Measurements from ENCODE around the gene LIMS2. TPM values are rescaled to one million over a fixed set of nuclear protein-coding genes. Genes with fewer than 3 reads are reported as not detected.
A peak's percentile ranks its signal among the peaks of the same experiment; 100 is the strongest.

The LIMS2 gene
- total RNA-seq, 4 donors from 2014 or later: 9.7 to 97.3 (median 22.4) TPM

DNA sequence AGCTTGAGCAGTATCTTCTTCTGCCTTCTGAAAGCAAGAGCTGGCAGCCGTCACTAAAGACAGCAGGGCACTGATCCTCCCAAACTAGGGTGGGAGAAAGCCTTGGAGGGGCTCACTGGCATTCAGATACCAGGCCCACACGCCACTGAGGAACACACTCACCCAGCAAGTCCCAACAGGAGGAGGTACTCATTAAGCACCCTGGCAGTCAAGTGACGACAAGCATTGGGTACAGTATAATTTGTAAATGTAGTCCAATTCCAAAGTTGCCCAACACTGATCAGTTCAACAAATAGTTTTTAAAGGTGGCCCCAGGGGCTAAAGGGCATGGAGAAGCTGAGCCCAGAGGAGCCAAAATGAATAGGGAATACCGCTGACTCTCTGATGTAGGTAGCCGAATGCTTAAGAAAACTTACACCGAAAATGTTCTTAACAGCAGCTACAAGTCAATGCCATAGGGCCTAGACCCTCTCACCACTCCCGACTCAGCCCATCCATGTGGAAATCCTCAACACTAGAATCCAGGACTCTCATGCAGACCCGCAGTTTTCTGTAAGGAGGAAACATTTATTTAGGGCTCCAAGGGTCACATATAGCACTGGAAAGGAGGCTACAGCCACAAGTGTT, 9.9 kb downstream of the LIMS2 start:
- ATAC-seq (ENCODE audit: low FRiP score) (no peak), DNase-seq (ENCODE audit: low spot score) (no peak)
- TF ChIP-seq CTCF (IDR thresholded peaks at IDR 0.05): no peak

DNA sequence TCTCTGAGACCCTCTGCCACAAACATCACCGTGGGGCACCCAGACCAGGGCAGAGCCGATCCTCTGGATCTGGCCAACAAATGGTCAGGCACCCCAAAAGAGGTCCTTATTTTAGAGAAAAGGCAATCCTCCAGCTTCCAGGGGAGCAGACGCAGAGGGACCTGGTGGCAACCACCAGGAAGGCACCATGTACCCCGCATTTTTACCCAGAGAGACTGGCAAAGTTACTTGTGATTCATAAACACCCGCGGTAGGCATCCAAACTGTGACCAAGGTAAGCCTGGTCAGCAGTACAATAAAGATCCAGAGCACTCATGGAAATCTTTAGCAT, 10.5 kb downstream of the LIMS2 start:
- ATAC-seq (ENCODE audit: low FRiP score) (no peak), DNase-seq (ENCODE audit: low spot score) (no peak)

DNA sequence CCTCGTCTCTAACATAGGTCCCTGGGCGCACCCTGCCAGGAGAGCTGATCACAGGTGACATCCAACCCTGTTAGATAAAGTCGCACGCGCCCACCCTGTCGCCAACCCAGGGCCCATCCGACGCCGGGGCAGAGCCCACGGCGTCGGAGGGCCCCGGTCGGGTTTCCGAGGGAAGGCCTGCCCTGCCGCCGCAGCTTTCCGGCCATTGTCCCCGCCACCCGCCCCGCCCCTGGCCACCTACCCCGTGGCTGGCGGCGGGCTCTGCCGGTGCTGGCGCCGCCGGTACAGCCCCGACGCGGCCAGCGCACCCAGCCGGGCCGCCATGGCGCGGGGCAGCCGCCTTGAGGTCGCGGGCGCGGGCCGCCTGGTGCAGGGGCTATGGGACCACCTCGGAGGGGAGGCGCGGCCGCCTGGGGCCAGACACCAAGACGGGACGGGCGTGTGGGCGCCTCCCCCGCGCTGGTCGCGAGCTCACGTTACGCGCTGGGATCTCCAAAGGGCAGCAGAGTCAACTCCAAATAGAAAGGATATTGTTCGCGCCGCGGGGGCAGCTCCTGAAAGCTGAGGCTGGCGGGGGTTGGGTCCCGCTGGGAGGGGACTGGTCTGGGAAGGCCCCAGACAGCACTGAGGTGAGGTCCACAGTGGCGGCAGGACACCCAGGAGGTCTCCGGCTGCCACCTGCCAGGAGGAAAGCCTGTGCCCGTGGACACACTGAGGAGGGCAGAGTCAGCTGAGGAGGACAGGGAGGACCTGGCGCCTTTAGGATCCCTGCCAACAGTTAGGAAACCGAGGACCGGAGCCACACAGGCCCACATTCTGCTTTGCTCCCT, 11.1 kb downstream of the LIMS2 start:
- no peak for ATAC-seq (ENCODE audit: low FRiP score)
- DNase-seq (ENCODE audit: low spot score): peak; percentile 22
- no peak for TF ChIP-seq CTCF (IDR thresholded peaks at IDR 0.05)

More for the DNA sequence above, 10.5 kb downstream of the LIMS2 start:
- no peak for TF ChIP-seq CTCF (IDR thresholded peaks at IDR 0.05)

GRCh38 chr2:127663566-127664064, 11.7 kb downstream of the LIMS2 start:
- ATAC-seq (ENCODE audit: low FRiP score): no peak
- no peak for DNase-seq (ENCODE audit: low spot score)
- TF ChIP-seq CTCF (IDR thresholded peaks at IDR 0.05): no peak

- peak; percentile 18 for DNase-seq (ENCODE audit: low spot score)
- no peak for ATAC-seq (ENCODE audit: low FRiP score)
- no peak for TF ChIP-seq CTCF (IDR thresholded peaks at IDR 0.05)
These were observed 12.3 kb downstream of the LIMS2 start for GRCh38 chr2:127662937-127663565.

DNA sequence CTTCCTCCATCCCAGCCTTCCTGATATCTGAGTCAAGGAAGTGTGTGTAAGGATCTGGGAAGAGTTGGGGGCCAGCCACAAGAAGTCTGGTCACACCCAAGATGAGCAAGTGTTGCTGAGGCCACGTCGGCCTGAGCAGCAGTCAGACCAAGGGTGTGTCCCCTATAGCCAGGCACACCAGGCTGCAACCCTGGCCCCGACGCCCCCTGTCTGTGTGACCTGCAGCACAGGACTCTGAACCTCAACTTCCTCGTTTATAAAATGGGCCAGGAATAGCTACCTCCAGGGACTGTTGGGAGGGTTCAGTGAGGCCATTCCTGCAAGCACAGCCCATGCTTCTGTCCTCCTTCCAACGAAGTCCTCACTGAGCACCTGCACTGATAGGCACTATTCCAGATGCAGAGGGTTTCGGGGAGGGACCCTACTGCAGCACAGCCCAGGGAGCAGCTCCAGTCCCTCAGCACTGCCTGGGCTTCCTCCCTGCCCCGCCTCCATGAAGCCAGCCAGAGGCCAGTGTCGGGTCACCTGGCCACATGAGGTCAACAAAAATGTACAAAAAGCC, 13.3 kb downstream of the LIMS2 start:
- no peak for TF ChIP-seq CTCF (IDR thresholded peaks at IDR 0.05)
- ATAC-seq (ENCODE audit: low FRiP score): no peak
- no peak for DNase-seq (ENCODE audit: low spot score)
